K562 (cell line): Measurements from ENCODE around the gene PTK7. TPM values are rescaled to one million over a fixed set of nuclear protein-coding genes. Genes with fewer than 3 reads are reported as not detected.
A peak's percentile ranks its signal among the peaks of the same experiment; 100 is the strongest.

ENCODE experiments used
- ATAC-seq: fragments of 200-7000 bp; cut with Tn5 transposase; 3 replicates; pipeline ENCODE4 v1.9.1; 2020; ENCODE audit warnings: moderate library complexity
- BruUV-seq: library from RNA; stranded (reverse); fragments of 400-500 nt; replicated peaks from 2 replicates; lab custom pipeline; 2021; lab: Mats Ljungman, UMichigan
- CTCF ChIA-PET: fragments of 300-600 bp; formaldehyde crosslinking; extraction: SDS; loops from one replicate; lab custom pipeline; 2021; ENCODE audit warnings: low intra/inter-chr PET ratio; lab: Yijun Ruan, JAX
- POLR2A ChIA-PET: fragments of 300-600, 350-650 bp; sonication (Branson Sonifier 250); formaldehyde crosslinking; extraction: SDS; loops from one replicate; lab custom pipeline; 2021; ENCODE audit warnings: antibody characterized with exemption, inconsistent platforms; lab: Yijun Ruan, JAX
- DNase-seq, 4 experiments: peaks; one replicate each; pipeline versions ENCODE4 v3.0.0 to v3.0.0-alpha.2; 2011 to 2018; ENCODE audit warnings: low spot score in 3 of 4, mixed read lengths in 3 of 4; ENCODE audit errors: extremely low read depth in 1 of 4
- FAIRE-seq: peaks from 2 replicates; lab custom pipeline; 2011; peaks lifted over from hg19 to GRCh38; lab: Jason Lieb, UNC
- H2AFZ ChIP-seq: 2 replicates; pipeline ENCODE4 v1.6.0; 2011; ENCODE audit warnings: low read depth, low read length, control low read depth, inconsistent platforms
- H3K27ac ChIP-seq: fragments of 200-600 bp; 3 replicates; pipeline ENCODE4 v1.8.0; 2011; ENCODE audit warnings: low read depth, mild to moderate bottlenecking, control low read depth, inconsistent platforms, low read length, moderate library complexity, mixed read lengths; ENCODE audit errors: extremely low read depth
- H3K27me3 ChIP-seq, 2 experiments: fragments of 300-600 bp in 1 of 2; 2 replicates in 1 of 2; 3 replicates in 1 of 2; pipeline versions ENCODE4 v1.6.0 to v1.8.0; 2011; ENCODE audit warnings: inconsistent platforms in 2 of 2, low read length in 2 of 2, mild to moderate bottlenecking in 1 of 2, mixed read lengths in 1 of 2, moderate library complexity in 1 of 2; ENCODE audit not compliant: control insufficient read depth in 2 of 2, insufficient read depth in 2 of 2
- H3K36me3 ChIP-seq: fragments of 300-600 bp; 3 replicates; pipeline ENCODE4 v1.8.0; 2011; ENCODE audit warnings: mild to moderate bottlenecking, low read length, inconsistent platforms; ENCODE audit not compliant: control insufficient read depth, insufficient read depth
- H3K4me1 ChIP-seq, 2 experiments: fragments of 200-600 bp in 1 of 2; replicated peaks in 1 of 2; 2 replicates in 1 of 2; 3 replicates in 1 of 2; pipeline versions ENCODE4 v1.5.1 to v1.8.0; 2011; ENCODE audit warnings: inconsistent platforms in 2 of 2, low read length in 2 of 2, mild to moderate bottlenecking in 1 of 2, mixed read lengths in 1 of 2, moderate library complexity in 1 of 2; ENCODE audit not compliant: control insufficient read depth in 2 of 2, insufficient read depth in 2 of 2
- H3K4me2 ChIP-seq: 2 replicates; pipeline ENCODE4 v1.6.1; 2011; ENCODE audit warnings: low read length, control low read depth, inconsistent platforms, mixed read lengths; ENCODE audit not compliant: insufficient read depth
- H3K4me3 ChIP-seq: fragments of 200-600 bp; sonication (generic), shearing (Covaris generic); 2 replicates; pipeline ENCODE4 v1.5.1; 2016; ENCODE audit warnings: control low read depth, inconsistent platforms
- H3K79me2 ChIP-seq: fragments of 200-600 bp; 3 replicates; pipeline ENCODE4 v1.8.0; 2011; ENCODE audit warnings: low read length, inconsistent platforms; ENCODE audit not compliant: control insufficient read depth, insufficient read depth
- H3K9ac ChIP-seq, 2 experiments: 2 replicates each; pipeline versions ENCODE4 v1.6.0 to v1.6.1; 2011; ENCODE audit warnings: low read depth in 2 of 2, low read length in 2 of 2, control low read depth in 1 of 2, inconsistent platforms in 1 of 2, mild to moderate bottlenecking in 1 of 2, mixed read lengths in 1 of 2; ENCODE audit not compliant: insufficient read depth in 1 of 2
- H3K9me1 ChIP-seq: one replicate; pipeline ENCODE4 v1.6.0; 2011; ENCODE audit warnings: inconsistent platforms, mild to moderate bottlenecking, low read length, moderate library complexity; ENCODE audit not compliant: control insufficient read depth, insufficient read depth
- H3K9me3 ChIP-seq: replicated peaks from 2 replicates; pipeline ENCODE4 v1.5.1; 2011; ENCODE audit warnings: low read depth, low read length, inconsistent platforms; ENCODE audit not compliant: control insufficient read depth, insufficient read depth
- H4K20me1 ChIP-seq: replicated peaks from 2 replicates; pipeline ENCODE4 v1.6.1; 2011; ENCODE audit warnings: low read length, inconsistent platforms, mixed read lengths; ENCODE audit not compliant: control insufficient read depth, insufficient read depth
- CBX1 ChIP-seq: sonication (generic); IDR thresholded peaks from 2 replicates; pipeline ENCODE4 v1.6.1; 2016; ENCODE audit warnings: antibody characterized with exemption, low read depth, mild to moderate bottlenecking
- EGR1 ChIP-seq: fragments of 450-650 bp; conservative IDR thresholded peaks from 2 replicates; pipeline ENCODE4 v1.6.1; 2017; ENCODE audit warnings: mild to moderate bottlenecking
- ELF4 ChIP-seq: fragments of 450-650 bp; formaldehyde crosslinking; IDR thresholded peaks from 2 replicates; pipeline ENCODE4 v1.4.0; 2022; ENCODE audit warnings: missing genetic modification characterization
- GATAD2A ChIP-seq: fragments of 450-650 bp; IDR thresholded peaks from 2 replicates; pipeline ENCODE4 v1.6.1; 2017
- HEY1 ChIP-seq: fragments of 250-450 bp; sonication (Bioruptor Pico); IDR thresholded peaks from 2 replicates; pipeline ENCODE4 v1.5.0; 2020; ENCODE audit warnings: mild to moderate bottlenecking, moderate library complexity, borderline replicate concordance
- LARP7 ChIP-seq: fragments of 450-650 bp; IDR thresholded peaks from 2 replicates; pipeline ENCODE4 v1.6.1; 2016
- POLR2A ChIP-seq: fragments of 450-650 bp; conservative IDR thresholded peaks from 2 replicates; pipeline ENCODE4 v1.6.1; 2016
- POLR2B ChIP-seq: fragments of 450-650 bp; IDR thresholded peaks from 2 replicates; pipeline ENCODE4 v1.6.1; 2018; ENCODE audit warnings: low read depth; ENCODE audit not compliant: partially characterized antibody
- SUPT5H ChIP-seq: fragments of 450-650 bp; IDR thresholded peaks from 2 replicates; pipeline ENCODE4 v1.6.1; 2016
- XRCC4 ChIP-seq: IDR thresholded peaks from one replicate; pipeline ENCODE4 v1.6.1; 2011; ENCODE audit not compliant: insufficient read depth, insufficient read length; ENCODE audit errors: extremely low read depth
- WGBS: fragments of 100-300 bp; shearing (Covaris generic); methylation state at CpG from one replicate; pipeline ENCODE4 v1.1.6; 2016; ENCODE audit warnings: low coverage, mixed read lengths; ENCODE audit not compliant: insufficient coverage; ENCODE audit errors: missing lambda C conversion rate; 5-methylcytosine and 5-hydroxymethylcytosine counted together
- in situ Hi-C: fragments of 300-500 bp; cut with MboI; formaldehyde crosslinking; loops from 4 replicates; pipeline ENCODE4 v1.15.0; 2018; ENCODE audit warnings: inconsistent platforms, mixed read lengths
- intact Hi-C: fragments of 100-400 bp; cut with micrococcal nuclease; formaldehyde crosslinking; loops from 2 replicates; pipeline ENCODE4 v1.14.2; 2022
- polyA plus RNA-seq, 8 experiments: library from polyadenylated mRNA; depleted of rRNA in 4 of 8; stranded (reverse) in 5 of 8; unstranded in 3 of 8; fragments of >200 nt; fragmentation: Nextera tagmentation in 2 of 8; fragmentation: Illumina TruSeq in 1 of 8; extraction: Ambion mirVana in 2 of 8; extraction: Trizol in 1 of 8; gene quantifications; 2 replicates each; pipeline versions ENCODE4 v1.2.1 to v1.2.3, GENCODE V29; 2011 to 2014; ENCODE audit warnings: inconsistent platforms in 1 of 8, missing spikeins in 1 of 8
- total RNA-seq, 7 experiments: library from RNA; depleted of rRNA in 6 of 7; stranded (reverse); fragments of >200 nt in 6 of 7; fragmentation: Illumina TruSeq in 2 of 7; extraction: Trizol in 2 of 7; gene quantifications; 2 replicates each; pipeline versions ENCODE4 v1.2.1 to v1.2.3, GENCODE V29; 2011 to 2021; ENCODE audit warnings: low replicate concordance in 1 of 7
- TF ChIP-seq, protein P1 (sequence below): fragments of 450-650 bp; formaldehyde crosslinking; conservative IDR thresholded peaks from 2 replicates; pipeline ENCODE4 v1.4.0; 2022; ENCODE audit warnings: mild to moderate bottlenecking, missing genetic modification characterization
- TF ChIP-seq, protein P2 (sequence below): fragments of 450-650 bp; formaldehyde crosslinking; IDR thresholded peaks from 2 replicates; pipeline ENCODE4 v1.4.0; 2022; ENCODE audit warnings: missing genetic modification characterization
- TF ChIP-seq, protein P3 (sequence below): fragments of 450-650 bp; formaldehyde crosslinking; IDR thresholded peaks from 2 replicates; pipeline ENCODE4 v1.4.0; 2020; ENCODE audit warnings: mild to moderate bottlenecking, moderate library complexity
- TF ChIP-seq, protein P4 (sequence below), 3 experiments: fragments of 200-800 bp in 1 of 3; sonication (Bioruptor generic) in 1 of 3; sonication (generic) in 1 of 3; formaldehyde crosslinking in 1 of 3; IDR thresholded peaks; 2 replicates each; pipeline versions ENCODE4 v1.6.1 to v1.8.0; 2016 to 2022; ENCODE audit warnings: mild to moderate bottlenecking in 2 of 3, missing compliant biosample characterization in 2 of 3, missing genetic modification characterization in 2 of 3, missing genetic modification reagents in 1 of 3
- TF ChIP-seq, protein P5 (sequence below): fragments of 450-650 bp; IDR thresholded peaks from 2 replicates; pipeline ENCODE4 v1.6.1; 2016

PTK7 gene
- total and polyA plus RNA-seq, 9 of the 15 experiments (the other 6 are each of a cell fraction or from before 2014, with no cell fraction given): 0.20 to 6.8 (median 4.2) TPM

DNA sequence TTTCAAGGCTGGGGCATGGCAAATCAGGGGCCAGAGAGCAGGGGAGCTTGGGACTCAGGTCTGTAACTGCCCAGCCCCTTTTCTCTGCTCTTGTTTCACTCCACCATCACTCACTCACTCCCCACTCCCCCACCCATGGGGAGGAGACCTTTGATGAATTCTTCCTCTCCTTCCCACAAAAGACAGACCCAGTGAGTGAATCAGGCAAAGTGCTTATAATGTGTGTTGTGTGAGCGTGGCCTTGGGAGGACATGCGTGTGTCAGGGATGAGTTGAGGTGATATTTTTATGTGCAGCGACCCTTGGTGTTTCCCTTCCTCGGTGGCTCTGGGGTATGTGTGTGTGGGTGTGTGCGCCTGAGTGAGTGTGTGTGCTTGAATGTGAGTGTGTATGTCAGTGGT lies 104.9 kb downstream of the PTK7 start:
- Histone ChIP-seq H3K79me2 (peaks cover 24% of the 10 kb centered on the region; the same call in 2 of the 3 replicates), H3K4me1 (peaks cover 37 to 54% of the 10 kb centered on the region in 2 experiments), H3K9me1 (no peaks in the 10 kb centered on the region), H3K4me2 (peak overlapping the region; percentile 99), H4K20me1 (no peaks in the 10 kb centered on the region), H3K9me3 (no peaks in the 10 kb centered on the region), H2AFZ (peak overlapping the region; percentile 89; the same call in 1 of the 2 replicates), H3K9ac (peak overlapping the region; percentile 56 to 77; a peak in 3 of 4 replicates), H3K4me3 (no peak overlapping the region), H3K27ac (peak overlapping the region; percentile 85), H3K27me3 (no peaks in the 10 kb centered on the region), H3K36me3 (peaks cover 61% of the 10 kb centered on the region)
- in situ Hi-C loops (no loop called here), intact Hi-C loops (no loop called here)
- 55% methylated on average over 5 of the region's 5 CpGs for WGBS
- DNase-seq (peak in 2 of 4 experiments; percentile 59 to 61), ATAC-seq (peak; percentile 30), FAIRE-seq (peak; percentile 80)
- CTCF ChIA-PET: interaction anchor here (0.6 to 0.8 kb wide), 2 partner anchors 10 to 47 kb away, joined by 3 to 5 read pairs; no protein-coding TSS in a partner anchor
- BruUV-seq: no TSS peak
- POLR2A ChIA-PET: interaction anchor here (0.6 to 4.0 kb wide), 11 partner anchors 9 to 333 kb away, joined by 3 to 40 read pairs (median 3); partner anchors contain the start of genes CUL7, DNPH1 and SRF
- TF ChIP-seq, protein P1, sequence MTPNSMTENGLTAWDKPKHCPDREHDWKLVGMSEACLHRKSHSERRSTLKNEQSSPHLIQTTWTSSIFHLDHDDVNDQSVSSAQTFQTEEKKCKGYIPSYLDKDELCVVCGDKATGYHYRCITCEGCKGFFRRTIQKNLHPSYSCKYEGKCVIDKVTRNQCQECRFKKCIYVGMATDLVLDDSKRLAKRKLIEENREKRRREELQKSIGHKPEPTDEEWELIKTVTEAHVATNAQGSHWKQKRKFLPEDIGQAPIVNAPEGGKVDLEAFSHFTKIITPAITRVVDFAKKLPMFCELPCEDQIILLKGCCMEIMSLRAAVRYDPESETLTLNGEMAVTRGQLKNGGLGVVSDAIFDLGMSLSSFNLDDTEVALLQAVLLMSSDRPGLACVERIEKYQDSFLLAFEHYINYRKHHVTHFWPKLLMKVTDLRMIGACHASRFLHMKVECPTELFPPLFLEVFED: peak; percentile 69; the same call in 1 of the 2 replicates
- TF ChIP-seq GATAD2A: 0 out of 2 replicates have a peak, but pooled peaks have one; percentile 37
- peak; percentile 14; the same call in 1 of the 2 replicates for TF ChIP-seq POLR2A
- TF ChIP-seq, protein P2, sequence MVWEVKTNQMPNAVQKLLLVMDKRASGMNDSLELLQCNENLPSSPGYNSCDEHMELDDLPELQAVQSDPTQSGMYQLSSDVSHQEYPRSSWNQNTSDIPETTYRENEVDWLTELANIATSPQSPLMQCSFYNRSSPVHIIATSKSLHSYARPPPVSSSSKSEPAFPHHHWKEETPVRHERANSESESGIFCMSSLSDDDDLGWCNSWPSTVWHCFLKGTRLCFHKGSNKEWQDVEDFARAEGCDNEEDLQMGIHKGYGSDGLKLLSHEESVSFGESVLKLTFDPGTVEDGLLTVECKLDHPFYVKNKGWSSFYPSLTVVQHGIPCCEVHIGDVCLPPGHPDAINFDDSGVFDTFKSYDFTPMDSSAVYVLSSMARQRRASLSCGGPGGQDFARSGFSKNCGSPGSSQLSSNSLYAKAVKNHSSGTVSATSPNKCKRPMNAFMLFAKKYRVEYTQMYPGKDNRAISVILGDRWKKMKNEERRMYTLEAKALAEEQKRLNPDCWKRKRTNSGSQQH (CRISPR knock-in tag): 0 out of 2 replicates have a peak, but pooled peaks have one; percentile 54
- no peak for TF ChIP-seq CBX1
- TF ChIP-seq XRCC4: no peak
- TF ChIP-seq, protein P3, sequence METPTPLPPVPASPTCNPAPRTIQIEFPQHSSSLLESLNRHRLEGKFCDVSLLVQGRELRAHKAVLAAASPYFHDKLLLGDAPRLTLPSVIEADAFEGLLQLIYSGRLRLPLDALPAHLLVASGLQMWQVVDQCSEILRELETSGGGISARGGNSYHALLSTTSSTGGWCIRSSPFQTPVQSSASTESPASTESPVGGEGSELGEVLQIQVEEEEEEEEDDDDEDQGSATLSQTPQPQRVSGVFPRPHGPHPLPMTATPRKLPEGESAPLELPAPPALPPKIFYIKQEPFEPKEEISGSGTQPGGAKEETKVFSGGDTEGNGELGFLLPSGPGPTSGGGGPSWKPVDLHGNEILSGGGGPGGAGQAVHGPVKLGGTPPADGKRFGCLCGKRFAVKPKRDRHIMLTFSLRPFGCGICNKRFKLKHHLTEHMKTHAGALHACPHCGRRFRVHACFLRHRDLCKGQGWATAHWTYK (CRISPR knock-in tag): 0 out of 2 replicates have a peak, but pooled peaks have one; percentile 19
- TF ChIP-seq HEY1 (CRISPR knock-in tag): no peak
- TF ChIP-seq, protein P4, sequence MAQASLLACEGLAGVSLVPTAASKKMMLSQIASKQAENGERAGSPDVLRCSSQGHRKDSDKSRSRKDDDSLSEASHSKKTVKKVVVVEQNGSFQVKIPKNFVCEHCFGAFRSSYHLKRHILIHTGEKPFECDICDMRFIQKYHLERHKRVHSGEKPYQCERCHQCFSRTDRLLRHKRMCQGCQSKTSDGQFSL (CRISPR knock-in tag; IDR thresholded peaks at IDR 0.05): no peak; the same call in 1 of the 2 replicates
- TF ChIP-seq, protein P4 (tag; IDR thresholded peaks at IDR 0.05): no peak
- TF ChIP-seq, protein P5, sequence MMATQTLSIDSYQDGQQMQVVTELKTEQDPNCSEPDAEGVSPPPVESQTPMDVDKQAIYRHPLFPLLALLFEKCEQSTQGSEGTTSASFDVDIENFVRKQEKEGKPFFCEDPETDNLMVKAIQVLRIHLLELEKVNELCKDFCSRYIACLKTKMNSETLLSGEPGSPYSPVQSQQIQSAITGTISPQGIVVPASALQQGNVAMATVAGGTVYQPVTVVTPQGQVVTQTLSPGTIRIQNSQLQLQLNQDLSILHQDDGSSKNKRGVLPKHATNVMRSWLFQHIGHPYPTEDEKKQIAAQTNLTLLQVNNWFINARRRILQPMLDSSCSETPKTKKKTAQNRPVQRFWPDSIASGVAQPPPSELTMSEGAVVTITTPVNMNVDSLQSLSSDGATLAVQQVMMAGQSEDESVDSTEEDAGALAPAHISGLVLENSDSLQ: peak; percentile 27; the same call in 1 of the 2 replicates
- TF ChIP-seq POLR2B: peak; percentile 62
- TF ChIP-seq LARP7: peak; percentile 50; the same call in 1 of the 2 replicates
- 0 out of 2 replicates have a peak, but pooled peaks have one; percentile 42 for TF ChIP-seq ELF4 (CRISPR knock-in tag)
- peak; percentile 65 for TF ChIP-seq EGR1
- 0 out of 2 replicates have a peak, but pooled peaks have one; percentile 52 for TF ChIP-seq SUPT5H
